PFSK-1 (cell line): ENCODE measurements around the gene KRTAP10-12. TPM values are rescaled to one million over a fixed set of nuclear protein-coding genes. Genes with fewer than 3 reads are reported as not detected.
"Not testable (repeated sequence)": the region's sequence is repeated elsewhere in the genome, so short reads cannot be mapped to it uniquely, and the experiment has no call there.

Experiments used
- FOXP2 ChIP-seq: optimal IDR thresholded peaks from 2 replicates; pipeline ENCODE3; 2011; ENCODE audit warnings: borderline replicate concordance, control low read depth, inconsistent platforms; ENCODE audit not compliant: insufficient read depth; ENCODE audit errors: extremely low read length, extremely low read depth
- POLR2AphosphoS5 ChIP-seq: IDR thresholded peaks from 2 replicates; pipeline ENCODE4 v1.6.1; 2012; ENCODE audit warnings: low read depth, mild to moderate bottlenecking, control low read depth, low read length, moderate library complexity
- SIN3A ChIP-seq: IDR thresholded peaks from 2 replicates; pipeline ENCODE4 v1.6.1; 2012; ENCODE audit warnings: mild to moderate bottlenecking, low read length, moderate library complexity, borderline replicate concordance; ENCODE audit not compliant: insufficient read depth
- TAF1 ChIP-seq: IDR thresholded peaks from 2 replicates; pipeline ENCODE4 v1.6.1; 2012; ENCODE audit warnings: low read length, control low read depth, borderline replicate concordance; ENCODE audit not compliant: insufficient read depth
- polyA plus RNA-seq: library from polyadenylated mRNA; unstranded; fragments of >200 nt; gene quantifications from one replicate; pipeline ENCODE4 v1.2.1, GENCODE V29; 2012; ENCODE audit warnings: low read depth, missing spikeins; ENCODE audit not compliant: insufficient read length
- TF ChIP-seq, protein P1 (sequence below), 2 experiments: IDR thresholded peaks; 2 replicates each; pipeline versions ENCODE4 v1.6.1 to v1.8.0; 2011 to 2012; ENCODE audit warnings: low read depth in 2 of 2, low read length in 2 of 2, control low read depth in 1 of 2, inconsistent platforms in 1 of 2, mild to moderate bottlenecking in 1 of 2, moderate library complexity in 1 of 2; ENCODE audit not compliant: insufficient read depth in 1 of 2

Gene KRTAP10-12, protein sequence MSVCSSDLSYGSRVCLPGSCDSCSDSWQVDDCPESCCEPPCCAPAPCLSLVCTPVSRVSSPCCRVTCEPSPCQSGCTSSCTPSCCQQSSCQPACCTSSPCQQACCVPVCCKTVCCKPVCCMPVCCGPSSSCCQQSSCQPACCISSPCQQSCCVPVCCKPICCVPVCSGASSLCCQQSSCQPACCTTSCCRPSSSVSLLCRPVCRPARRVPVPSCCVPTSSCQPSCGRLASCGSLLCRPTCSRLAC
- polyA plus RNA-seq = not detected

DNA sequence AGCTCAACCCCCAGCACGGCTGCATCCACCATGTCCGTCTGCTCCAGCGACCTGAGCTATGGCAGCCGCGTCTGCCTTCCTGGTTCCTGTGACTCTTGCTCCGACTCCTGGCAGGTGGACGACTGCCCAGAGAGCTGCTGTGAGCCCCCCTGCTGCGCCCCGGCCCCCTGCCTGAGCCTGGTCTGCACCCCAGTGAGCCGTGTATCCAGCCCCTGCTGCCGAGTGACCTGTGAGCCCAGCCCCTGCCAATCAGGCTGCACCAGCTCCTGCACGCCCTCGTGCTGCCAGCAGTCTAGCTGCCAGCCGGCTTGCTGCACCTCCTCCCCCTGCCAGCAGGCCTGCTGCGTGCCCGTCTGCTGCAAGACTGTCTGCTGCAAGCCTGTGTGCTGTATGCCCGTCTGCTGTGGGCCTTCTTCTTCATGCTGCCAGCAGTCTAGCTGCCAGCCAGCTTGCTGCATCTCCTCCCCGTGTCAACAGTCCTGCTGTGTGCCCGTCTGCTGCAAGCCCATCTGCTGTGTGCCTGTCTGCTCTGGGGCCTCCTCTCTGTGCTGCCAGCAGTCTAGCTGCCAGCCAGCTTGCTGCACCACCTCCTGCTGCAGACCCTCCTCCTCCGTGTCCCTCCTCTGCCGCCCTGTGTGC is at the start of gene KRTAP10-12:
KRTAP10-12 (plus strand) TSS at position 1 of the 639 bp plus-strand sequence; CDS start at position 31, 30 bp downstream.
- not testable (repeated sequence) for TF ChIP-seq SIN3A, POLR2AphosphoS5
- TF ChIP-seq, protein P1, sequence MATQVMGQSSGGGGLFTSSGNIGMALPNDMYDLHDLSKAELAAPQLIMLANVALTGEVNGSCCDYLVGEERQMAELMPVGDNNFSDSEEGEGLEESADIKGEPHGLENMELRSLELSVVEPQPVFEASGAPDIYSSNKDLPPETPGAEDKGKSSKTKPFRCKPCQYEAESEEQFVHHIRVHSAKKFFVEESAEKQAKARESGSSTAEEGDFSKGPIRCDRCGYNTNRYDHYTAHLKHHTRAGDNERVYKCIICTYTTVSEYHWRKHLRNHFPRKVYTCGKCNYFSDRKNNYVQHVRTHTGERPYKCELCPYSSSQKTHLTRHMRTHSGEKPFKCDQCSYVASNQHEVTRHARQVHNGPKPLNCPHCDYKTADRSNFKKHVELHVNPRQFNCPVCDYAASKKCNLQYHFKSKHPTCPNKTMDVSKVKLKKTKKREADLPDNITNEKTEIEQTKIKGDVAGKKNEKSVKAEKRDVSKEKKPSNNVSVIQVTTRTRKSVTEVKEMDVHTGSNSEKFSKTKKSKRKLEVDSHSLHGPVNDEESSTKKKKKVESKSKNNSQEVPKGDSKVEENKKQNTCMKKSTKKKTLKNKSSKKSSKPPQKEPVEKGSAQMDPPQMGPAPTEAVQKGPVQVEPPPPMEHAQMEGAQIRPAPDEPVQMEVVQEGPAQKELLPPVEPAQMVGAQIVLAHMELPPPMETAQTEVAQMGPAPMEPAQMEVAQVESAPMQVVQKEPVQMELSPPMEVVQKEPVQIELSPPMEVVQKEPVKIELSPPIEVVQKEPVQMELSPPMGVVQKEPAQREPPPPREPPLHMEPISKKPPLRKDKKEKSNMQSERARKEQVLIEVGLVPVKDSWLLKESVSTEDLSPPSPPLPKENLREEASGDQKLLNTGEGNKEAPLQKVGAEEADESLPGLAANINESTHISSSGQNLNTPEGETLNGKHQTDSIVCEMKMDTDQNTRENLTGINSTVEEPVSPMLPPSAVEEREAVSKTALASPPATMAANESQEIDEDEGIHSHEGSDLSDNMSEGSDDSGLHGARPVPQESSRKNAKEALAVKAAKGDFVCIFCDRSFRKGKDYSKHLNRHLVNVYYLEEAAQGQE (IDR thresholded peaks at IDR 0.05; ENCODE audit: insufficient read depth in 1 of 2, low read depth in 2 of 2, low read length in 2 of 2) = not testable (repeated sequence)

DNA sequence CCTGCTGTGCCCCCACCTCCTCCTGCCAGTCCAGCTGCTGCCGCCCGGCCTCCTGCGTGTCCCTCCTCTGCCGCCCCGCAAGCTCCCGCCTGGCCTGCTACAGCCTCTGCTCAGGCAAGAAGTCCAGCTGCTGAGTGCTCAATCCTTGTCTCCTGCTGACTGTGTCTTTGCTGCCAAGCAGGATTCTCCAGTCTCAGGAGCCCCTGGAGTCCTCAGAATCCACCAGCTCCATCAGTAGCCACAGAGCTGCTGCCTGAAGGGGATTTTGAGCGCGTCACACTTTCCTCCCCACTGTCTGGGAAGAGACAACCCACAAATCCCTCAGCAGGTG is 49.8 kb upstream of the KRTAP10-12 start:
- TF ChIP-seq, protein P1 (IDR thresholded peaks at IDR 0.05; ENCODE audit: insufficient read depth in 1 of 2, low read depth in 2 of 2, low read length in 2 of 2) = no peak
- TF ChIP-seq FOXP2 = no peak
- TF ChIP-seq SIN3A = no peak
- no peak for TF ChIP-seq TAF1
- TF ChIP-seq POLR2AphosphoS5 = no peak

DNA sequence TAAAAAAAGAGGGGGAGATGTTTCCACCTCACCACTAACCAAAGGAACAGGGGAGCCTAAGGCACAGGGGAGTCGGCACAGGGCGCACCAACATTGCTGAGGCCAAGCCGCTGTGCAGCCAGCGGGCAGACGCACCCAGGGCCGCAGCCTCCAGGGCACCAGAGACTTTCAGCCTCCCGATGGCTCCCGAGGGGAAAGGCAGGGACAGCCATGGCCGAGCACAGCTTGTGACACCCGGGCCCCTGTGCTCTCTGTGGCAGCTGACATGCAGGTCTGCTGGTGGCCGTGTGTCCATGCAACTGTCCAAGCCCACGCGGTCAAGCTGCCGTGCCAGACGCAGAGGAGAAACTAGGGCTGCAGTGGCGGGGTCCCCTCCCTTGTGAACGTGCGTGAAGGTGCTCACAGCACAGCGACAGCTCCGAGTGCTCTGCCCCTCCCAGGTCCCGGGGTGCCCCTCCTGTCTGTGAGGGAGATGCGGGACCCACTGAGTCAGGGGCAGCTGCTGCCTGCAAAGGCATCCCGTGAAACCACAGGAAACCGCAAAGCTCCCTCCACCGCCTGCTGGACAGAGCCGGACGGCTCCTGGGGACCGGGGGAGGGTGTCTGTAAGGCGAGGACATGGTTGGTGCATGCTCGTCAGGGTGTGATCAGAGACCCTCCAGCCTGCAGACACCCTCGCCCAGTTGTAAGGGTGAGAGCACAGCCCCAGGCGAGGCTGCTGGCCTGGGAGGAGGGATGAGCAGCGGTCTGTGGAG is 48.2 kb upstream of the KRTAP10-12 start:
- no peak for TF ChIP-seq POLR2AphosphoS5
- TF ChIP-seq, protein P1 (IDR thresholded peaks at IDR 0.05; ENCODE audit: insufficient read depth in 1 of 2, low read depth in 2 of 2, low read length in 2 of 2) = no peak
- no peak for TF ChIP-seq FOXP2

DNA sequence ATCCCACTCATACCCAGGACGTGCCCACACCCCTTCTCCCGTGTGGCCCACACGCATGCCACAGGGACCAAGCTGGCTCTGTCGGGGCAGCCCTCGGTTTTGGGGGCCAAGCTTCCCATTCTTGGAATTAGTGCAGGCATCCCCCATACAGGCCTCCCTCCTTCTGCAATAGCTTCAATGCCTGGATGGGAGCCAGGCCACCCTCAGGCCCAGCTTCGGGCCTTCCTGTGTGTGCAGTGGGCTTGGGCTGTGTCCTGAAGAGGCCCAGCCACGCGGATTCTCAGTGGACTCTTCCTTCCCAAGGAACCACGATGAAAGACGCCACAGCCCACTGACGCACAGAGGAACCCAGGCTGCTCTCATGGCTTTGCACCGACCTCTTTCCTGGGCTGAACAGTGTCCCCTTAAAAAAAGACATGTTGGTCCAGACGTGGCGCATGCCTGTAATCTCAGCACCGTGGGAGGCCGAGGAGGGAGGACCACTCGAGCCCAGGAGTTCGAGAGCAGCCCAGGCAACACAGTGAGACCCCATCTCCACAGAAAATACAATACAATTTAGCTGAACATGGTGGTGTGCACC is 47.4 kb upstream of the KRTAP10-12 start:
- TF ChIP-seq TAF1 (no peak), SIN3A (no peak), POLR2AphosphoS5 (no peak), FOXP2 (no peak)
- TF ChIP-seq, protein P1 (IDR thresholded peaks at IDR 0.05; ENCODE audit: insufficient read depth in 1 of 2, low read depth in 2 of 2, low read length in 2 of 2) = no peak
